GM13977 (cell line): ENCODE results near the gene PBX4.

Experiments
- DNase-seq: peaks from one replicate; pipeline ENCODE4 v3.0.0; 2012; ENCODE audit warnings: low spot score
- in situ Hi-C: fragments of 300-500 bp; cut with MboI; formaldehyde crosslinking; loops from one replicate; pipeline ENCODE4 v1.12.0; 2022; ENCODE audit warnings: low sequenced_read_pairs, low pct_unique_long_range_greater_than_20kb, mixed read lengths, inconsistent platforms; ENCODE audit not compliant: unreplicated experiment
- TF ChIP-seq, protein P1 (sequence below): IDR thresholded peaks from 2 replicates; pipeline ENCODE4 v1.5.1; 2012; ENCODE audit warnings: mild to moderate bottlenecking, control low read depth; ENCODE audit not compliant: insufficient read depth; ENCODE audit errors: extremely low read depth, missing control alignments

PBX4 gene

DNA sequence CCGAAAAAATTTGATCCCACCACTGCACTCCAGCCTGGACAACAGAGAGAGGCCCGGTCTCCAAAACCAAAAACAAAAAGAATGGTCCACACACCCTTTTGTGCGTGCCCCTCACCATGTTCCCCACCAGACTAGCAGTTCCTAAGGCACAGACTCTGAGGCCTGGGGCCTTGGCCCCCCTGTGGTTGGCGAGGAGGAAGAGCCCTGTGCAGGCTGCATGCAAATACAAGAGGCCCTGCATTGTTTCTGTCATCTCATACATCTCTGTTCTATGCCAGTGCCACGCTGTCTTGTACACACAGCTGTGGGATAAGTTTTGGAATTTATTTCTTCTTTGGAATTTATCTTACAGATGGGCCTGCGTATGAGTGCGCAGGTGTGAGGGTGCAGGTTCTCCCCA lies 94.4 kb downstream of the PBX4 start:
- DNase-seq: no peak
- in situ Hi-C loops: loop anchor here (10.0 kb wide), 1 partner anchor 121 kb away; the partner anchor contains the start of gene GMIP
- TF ChIP-seq, protein P1, sequence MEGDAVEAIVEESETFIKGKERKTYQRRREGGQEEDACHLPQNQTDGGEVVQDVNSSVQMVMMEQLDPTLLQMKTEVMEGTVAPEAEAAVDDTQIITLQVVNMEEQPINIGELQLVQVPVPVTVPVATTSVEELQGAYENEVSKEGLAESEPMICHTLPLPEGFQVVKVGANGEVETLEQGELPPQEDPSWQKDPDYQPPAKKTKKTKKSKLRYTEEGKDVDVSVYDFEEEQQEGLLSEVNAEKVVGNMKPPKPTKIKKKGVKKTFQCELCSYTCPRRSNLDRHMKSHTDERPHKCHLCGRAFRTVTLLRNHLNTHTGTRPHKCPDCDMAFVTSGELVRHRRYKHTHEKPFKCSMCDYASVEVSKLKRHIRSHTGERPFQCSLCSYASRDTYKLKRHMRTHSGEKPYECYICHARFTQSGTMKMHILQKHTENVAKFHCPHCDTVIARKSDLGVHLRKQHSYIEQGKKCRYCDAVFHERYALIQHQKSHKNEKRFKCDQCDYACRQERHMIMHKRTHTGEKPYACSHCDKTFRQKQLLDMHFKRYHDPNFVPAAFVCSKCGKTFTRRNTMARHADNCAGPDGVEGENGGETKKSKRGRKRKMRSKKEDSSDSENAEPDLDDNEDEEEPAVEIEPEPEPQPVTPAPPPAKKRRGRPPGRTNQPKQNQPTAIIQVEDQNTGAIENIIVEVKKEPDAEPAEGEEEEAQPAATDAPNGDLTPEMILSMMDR: peak; percentile 23

DNA sequence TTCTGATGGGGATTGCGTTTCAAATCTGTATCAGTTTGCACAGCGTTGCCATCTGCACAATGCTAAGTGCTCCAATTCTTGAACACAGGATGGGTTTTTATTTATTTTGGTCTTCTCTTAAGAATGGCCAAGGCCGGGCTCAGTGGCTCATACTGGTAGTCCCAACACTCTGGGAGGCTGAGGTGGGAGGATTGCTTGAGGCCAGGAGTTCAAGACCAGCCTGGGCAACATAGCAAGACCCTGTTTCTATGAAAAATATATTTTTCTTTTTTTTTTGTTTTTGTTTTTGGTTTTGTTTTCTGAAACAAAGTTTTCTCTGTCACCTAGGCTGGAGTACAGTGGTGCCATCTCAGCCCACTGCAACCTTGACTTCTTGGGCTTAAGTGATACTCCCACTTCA lies 95.3 kb downstream of the PBX4 start:
- DNase-seq: no peak
- TF ChIP-seq, protein P1: no peak
- in situ Hi-C loops: loop anchor here (10.0 kb wide), 1 partner anchor 122 kb away; the partner anchor contains the start of gene GMIP

DNA sequence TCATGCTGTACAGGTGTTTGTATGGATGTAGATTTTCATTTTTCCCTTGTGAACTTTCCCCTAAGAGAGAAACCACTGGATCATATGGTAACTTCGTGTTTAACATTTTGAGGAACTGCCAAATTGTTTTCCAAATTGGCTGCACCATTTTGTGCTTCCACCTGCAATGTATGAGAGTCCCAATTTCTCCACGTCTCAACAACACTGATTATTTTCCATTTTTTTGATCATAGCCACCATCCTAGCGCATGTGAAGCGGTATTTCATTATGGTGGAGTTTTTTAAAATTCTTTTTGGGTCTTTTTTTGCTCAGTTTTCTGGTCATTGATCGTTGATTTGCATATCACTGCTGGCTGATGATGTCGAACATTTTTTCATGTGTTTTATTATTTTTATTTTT lies 97.5 kb downstream of the PBX4 start:
- in situ Hi-C loops: loop anchor here (10.0 kb wide), 1 partner anchor 124 kb away; the partner anchor contains the start of gene GMIP
- no peak for DNase-seq
- TF ChIP-seq, protein P1: no peak

DNA sequence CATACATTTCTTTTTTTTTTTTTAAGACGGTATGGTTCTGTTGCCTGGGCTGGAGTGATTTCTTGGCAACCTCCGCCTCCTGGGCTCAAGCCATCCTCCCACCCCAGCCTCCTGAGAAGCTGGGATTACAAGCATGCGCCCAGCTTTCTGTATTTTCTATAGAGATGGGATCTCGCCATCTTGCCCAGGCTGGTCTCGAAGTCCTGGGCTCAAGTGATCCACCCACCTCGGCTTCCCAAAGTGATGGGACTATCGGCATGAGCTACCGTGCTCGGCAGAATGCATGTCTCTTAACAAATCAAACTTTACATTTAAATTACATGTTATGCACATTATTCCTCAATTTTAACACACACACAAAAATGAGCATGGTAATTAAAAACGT lies 101.3 kb downstream of the PBX4 start:
- TF ChIP-seq, protein P1: no peak
- in situ Hi-C loops: no loop called here
- no peak for DNase-seq

DNA sequence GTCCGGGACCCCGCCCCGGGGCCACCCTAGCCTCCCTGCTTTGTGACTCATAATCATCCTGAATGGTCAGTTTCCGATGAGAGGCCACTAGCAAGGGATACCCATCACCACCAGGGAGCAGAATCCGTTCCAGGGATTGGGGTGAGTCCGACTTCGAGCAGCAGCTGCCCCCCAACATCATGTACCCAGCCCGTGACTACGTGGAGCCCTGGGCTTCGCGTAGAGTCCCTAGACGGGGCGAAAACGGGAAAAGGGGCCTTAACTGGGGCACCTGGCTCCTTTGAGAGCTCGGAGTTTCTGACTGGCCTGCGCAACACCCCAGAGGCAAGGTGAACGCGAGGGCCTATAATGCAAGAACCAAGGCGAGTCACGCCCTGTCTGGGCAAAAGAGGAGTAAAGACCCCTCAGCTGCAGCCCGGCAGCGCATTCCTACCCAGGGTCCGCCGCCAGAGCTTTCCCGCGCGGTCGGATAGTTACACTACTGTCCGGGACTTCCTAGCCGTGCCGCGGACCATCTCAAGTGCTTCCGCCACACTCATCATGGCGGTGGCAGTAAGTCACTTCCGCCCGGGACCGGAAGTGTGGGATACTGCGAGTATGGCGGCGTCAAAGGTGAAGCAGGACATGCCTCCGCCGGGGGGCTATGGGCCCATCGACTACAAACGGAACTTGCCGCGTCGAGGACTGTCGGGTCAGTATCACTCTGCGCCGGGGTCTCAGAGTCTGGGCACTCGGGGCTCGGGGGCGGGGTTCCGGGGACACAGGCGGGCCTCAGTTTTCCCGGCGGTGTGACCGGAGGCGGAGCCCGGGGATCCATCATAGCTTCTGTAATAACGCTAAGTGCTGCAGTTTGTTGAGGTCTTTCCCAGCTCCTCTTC lies 102.6 kb downstream of the PBX4 start, which contains the start of gene NDUFA13:
NDUFA13 (plus strand) TSS at position 584 of the 878 bp plus-strand sequence; CDS start at position 598, 14 bp downstream.
- in situ Hi-C loops: no loop called here
- DNase-seq: peak; percentile 96
- TF ChIP-seq, protein P1: no peak

DNA sequence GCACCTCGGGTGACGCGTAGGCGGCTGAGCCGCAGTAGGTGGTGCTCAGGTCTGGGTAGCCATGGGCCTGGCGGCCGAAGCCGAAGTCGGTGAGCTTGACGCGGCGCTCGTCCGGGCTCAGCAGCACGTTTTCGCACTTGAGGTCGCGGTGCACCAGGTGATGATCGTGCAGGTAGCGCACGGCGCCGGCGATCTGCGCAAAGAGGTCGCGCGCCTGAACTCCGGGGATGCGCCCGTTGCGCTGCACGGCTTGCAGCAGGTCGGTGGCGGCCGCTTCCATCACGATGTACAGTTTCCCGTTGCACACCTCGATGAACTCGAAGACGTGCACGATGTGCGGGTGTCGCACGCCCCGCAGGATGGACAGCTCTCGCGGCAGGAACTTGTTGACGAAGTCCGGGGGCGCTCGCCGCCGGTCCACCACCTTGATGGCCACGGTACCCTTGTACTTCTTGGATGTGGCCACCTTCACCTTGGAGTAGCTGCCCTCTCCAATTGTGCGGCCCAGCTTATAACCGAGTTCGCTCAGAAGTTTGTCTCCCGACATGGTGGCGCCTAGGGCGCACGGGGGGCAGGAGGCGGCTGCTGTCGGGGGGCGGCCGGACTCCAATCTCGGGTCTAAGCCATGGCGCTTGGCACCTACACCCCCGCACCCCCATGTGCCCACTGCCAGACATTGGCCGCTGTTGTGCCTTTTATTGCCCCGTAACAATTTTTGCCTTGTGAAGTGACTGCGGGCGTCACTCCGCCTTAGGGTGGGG lies 103.4 kb downstream of the PBX4 start, which contains the start of gene TSSK6:
TSSK6 (minus strand) TSS at position 668 of the 761 bp plus-strand sequence; CDS start at position 547, 121 bp downstream.
- DNase-seq: no peak
- in situ Hi-C loops: no loop called here
- TF ChIP-seq, protein P1: no peak
